C4-2B (cell line): ENCODE results near the gene LSM7.

ENCODE experiments used
- CTCF ChIP-seq: fragments of 450-650 bp; conservative IDR thresholded peaks from 2 replicates; pipeline ENCODE4 v1.5.1; 2017; ENCODE audit warnings: mild to moderate bottlenecking
- ZFX ChIP-seq: fragments of 450-650 bp; IDR thresholded peaks from 2 replicates; pipeline ENCODE4 v1.6.1; 2017

GRCh38 chr19:2328401-2329148 lies at the start of gene LSM7, which contains the start of gene SPPL2B:
- TF ChIP-seq CTCF: no peak
- TF ChIP-seq ZFX: peak; percentile 58; the same call in 1 of the 2 replicates
